22Rv1 (cell line): ENCODE measurements around the gene CCDC38.

Experiments
- ZFX ChIP-seq: fragments of 450-650 bp; IDR thresholded peaks from 2 replicates; pipeline ENCODE4 v1.6.1; 2017; ENCODE audit warnings: antibody characterized with exemption, borderline replicate concordance
- TF ChIP-seq, protein P1 (sequence below): fragments of 450-650 bp; IDR thresholded peaks from 2 replicates; pipeline ENCODE4 v1.5.1; 2017; ENCODE audit warnings: mild to moderate bottlenecking

DNA sequence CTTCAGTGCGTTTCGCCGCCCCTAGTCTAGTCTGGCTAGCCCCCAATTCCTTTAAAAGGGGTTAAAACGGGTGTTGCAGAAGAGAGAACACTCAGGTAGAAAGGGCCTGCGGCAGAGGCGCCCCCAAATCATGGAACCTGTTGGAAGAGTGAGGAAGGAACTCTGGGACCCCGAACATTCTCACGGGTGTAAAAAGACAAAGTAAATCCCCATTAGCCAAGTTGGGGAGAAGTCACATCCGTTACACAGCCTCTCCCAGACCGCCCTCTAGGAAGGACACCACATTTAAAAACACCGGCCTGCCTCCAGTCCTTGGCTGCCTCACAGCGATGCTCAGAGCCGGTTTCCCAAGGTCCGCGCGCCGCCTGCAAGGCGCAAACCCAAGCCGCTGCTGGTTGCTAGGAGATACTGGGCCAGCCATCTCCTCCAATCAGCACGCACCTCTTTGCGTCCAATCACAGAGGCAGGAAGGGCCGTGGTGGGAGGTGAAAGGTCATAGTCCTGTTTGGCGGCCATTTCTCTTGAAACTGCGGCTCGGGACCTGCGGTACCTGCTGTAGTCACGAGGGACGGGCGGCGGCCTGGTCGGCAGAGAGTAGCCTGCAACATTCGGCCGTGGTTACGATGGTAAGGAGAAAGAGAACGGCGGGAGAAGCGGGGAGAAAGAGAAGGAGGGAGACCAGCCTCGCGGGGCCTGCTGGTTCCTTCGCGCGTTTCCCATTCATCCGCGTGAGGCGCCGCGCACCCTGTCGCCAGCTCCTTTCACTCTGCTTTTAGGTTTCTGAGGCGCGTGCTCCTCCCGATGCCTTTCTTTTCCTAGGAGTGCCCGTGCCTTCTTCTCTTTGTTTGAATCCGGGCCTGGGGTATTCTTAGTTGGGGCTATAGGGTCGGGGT lies 83.7 kb downstream of the CCDC38 start, which contains the start of gene SNRPF:
- TF ChIP-seq, protein P1, sequence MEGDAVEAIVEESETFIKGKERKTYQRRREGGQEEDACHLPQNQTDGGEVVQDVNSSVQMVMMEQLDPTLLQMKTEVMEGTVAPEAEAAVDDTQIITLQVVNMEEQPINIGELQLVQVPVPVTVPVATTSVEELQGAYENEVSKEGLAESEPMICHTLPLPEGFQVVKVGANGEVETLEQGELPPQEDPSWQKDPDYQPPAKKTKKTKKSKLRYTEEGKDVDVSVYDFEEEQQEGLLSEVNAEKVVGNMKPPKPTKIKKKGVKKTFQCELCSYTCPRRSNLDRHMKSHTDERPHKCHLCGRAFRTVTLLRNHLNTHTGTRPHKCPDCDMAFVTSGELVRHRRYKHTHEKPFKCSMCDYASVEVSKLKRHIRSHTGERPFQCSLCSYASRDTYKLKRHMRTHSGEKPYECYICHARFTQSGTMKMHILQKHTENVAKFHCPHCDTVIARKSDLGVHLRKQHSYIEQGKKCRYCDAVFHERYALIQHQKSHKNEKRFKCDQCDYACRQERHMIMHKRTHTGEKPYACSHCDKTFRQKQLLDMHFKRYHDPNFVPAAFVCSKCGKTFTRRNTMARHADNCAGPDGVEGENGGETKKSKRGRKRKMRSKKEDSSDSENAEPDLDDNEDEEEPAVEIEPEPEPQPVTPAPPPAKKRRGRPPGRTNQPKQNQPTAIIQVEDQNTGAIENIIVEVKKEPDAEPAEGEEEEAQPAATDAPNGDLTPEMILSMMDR: peak; percentile 34
- TF ChIP-seq ZFX: no peak
